Measurements from ENCODE around the gene FAM200C. TPM values are rescaled to one million over a fixed set of nuclear protein-coding genes. Genes with fewer than 3 reads are reported as not detected.

Gene FAM200C
- total RNA-seq, 1 experiment from 2014 or later: 2.0 TPM

DNA sequence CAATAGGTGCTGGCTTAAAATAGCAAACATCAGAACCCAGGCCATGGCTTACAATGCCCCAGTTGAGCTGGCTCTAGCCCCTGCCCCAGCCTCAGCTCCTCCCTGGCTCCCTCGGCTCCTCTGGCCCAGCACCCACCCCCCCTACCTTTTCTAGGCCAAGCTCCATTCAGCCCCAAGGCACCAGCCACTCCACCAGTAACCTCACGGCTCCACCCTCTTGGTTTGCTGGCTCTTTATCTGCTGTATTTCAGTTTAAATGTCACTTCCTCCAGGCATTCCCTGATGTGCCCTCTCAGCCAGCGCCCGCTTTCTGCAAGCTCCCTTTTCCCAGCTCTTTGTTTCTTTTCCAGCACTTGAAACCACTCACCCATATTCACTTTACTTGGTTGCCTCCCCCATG is 40.0 kb downstream of the FAM200C start:
- Histone ChIP-seq H3K4me1 (ENCODE audit: low read length) (no peaks in the 10 kb centered on the region), H4K20me1 (ENCODE audit: insufficient read depth, low read depth, low read length) (no peaks in the 10 kb centered on the region), H3K79me2 (ENCODE audit: low read length) (no peaks in the 10 kb centered on the region), H3K36me3 (ENCODE audit: insufficient read depth, low read length) (no peaks in the 10 kb centered on the region), H3K9me2 (replicated peaks; ENCODE audit: insufficient read depth, low read length) (no peaks in the 10 kb centered on the region), H2AFZ (ENCODE audit: low read length) (no peak overlapping the region), H3K27ac (ENCODE audit: low read length) (no peak overlapping the region), H3K9me3 (ENCODE audit: low read length) (no peaks in the 10 kb centered on the region), H3K9ac (ENCODE audit: low read length) (no peak overlapping the region), H3K4me2 (ENCODE audit: low read depth, low read length, poor library complexity, severe bottlenecking) (no peak overlapping the region), H3K4me3 (ENCODE audit: low read length) (no peak overlapping the region), H3K27me3 (ENCODE audit: low read length) (no peaks in the 10 kb centered on the region)
- no peak for DNase-seq

DNA sequence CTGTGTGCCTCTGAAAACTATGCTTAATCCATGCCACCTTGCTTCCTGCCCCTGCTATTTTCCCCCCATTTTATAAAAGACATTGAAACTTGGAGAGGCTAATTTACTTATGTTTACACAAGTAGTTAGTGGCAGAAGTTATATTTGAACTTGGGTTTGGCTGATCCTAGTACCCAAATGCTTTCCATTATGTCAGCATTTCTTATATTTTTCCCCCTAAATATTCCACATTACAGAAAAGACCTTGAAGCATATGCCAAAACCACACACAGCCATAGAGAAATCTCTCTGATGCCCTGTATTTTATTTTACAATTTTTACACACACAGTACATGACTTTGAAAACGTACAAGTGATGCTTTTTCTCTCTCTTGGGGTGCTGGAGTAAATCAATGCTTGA is 40.6 kb downstream of the FAM200C start:
- H3K4me2 ChIP-seq (ENCODE audit: low read depth, low read length, poor library complexity, severe bottlenecking): no peak overlapping the region
- DNase-seq: no peak
- no peaks in the 10 kb centered on the region for H4K20me1 ChIP-seq (ENCODE audit: insufficient read depth, low read depth, low read length)

DNA sequence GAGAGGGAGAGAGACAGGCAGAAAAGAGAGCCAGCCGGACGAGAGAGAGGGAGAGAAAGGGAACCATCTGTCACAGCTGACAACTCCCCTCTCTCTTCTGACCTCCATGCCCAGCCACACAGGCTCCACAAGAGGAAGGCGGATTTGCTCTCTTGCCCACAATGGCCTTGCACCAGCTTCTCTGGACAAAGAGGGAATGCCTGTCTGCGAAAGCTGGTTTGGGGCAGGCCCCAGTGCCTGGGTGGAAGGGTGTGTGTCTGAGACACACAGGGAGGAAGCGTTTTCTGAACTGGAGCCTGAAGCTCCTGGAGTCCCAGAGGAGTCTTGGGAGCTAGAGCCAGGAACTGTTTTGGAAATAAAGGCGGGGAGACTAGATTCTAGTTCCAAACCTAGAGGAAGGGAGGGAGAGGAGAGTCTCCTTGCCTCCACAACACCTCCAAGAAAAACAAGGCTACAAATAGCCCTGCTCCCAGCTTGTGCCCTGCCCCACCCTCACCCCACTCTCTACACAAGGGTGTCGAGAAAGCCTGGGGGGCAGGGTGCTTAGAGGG is 41.9 kb downstream of the FAM200C start:
- Histone ChIP-seq H3K27ac (ENCODE audit: low read length) (no peak overlapping the region), H3K4me3 (ENCODE audit: low read length) (no peak overlapping the region), H3K4me1 (ENCODE audit: low read length) (no peaks in the 10 kb centered on the region), H3K9ac (ENCODE audit: low read length) (no peak overlapping the region), H3K9me2 (replicated peaks; ENCODE audit: insufficient read depth, low read length) (no peaks in the 10 kb centered on the region), H2AFZ (ENCODE audit: low read length) (no peak overlapping the region), H3K4me2 (ENCODE audit: low read depth, low read length, poor library complexity, severe bottlenecking) (no peak overlapping the region), H3K36me3 (ENCODE audit: insufficient read depth, low read length) (no peaks in the 10 kb centered on the region), H3K9me3 (ENCODE audit: low read length) (no peaks in the 10 kb centered on the region), H3K79me2 (ENCODE audit: low read length) (no peaks in the 10 kb centered on the region), H4K20me1 (ENCODE audit: insufficient read depth, low read depth, low read length) (no peaks in the 10 kb centered on the region), H3K27me3 (ENCODE audit: low read length) (no peaks in the 10 kb centered on the region)
- DNase-seq: no peak

More for the DNA sequence above, 40.6 kb downstream of the FAM200C start:
- Histone ChIP-seq H3K9me3 (ENCODE audit: low read length) (no peaks in the 10 kb centered on the region), H3K9me2 (replicated peaks; ENCODE audit: insufficient read depth, low read length) (no peaks in the 10 kb centered on the region), H2AFZ (ENCODE audit: low read length) (no peak overlapping the region), H3K27me3 (ENCODE audit: low read length) (no peaks in the 10 kb centered on the region), H3K4me3 (ENCODE audit: low read length) (no peak overlapping the region), H3K4me1 (ENCODE audit: low read length) (no peaks in the 10 kb centered on the region), H3K9ac (ENCODE audit: low read length) (no peak overlapping the region), H3K36me3 (ENCODE audit: insufficient read depth, low read length) (no peaks in the 10 kb centered on the region), H3K27ac (ENCODE audit: low read length) (no peak overlapping the region), H3K79me2 (ENCODE audit: low read length) (no peaks in the 10 kb centered on the region)

DNA sequence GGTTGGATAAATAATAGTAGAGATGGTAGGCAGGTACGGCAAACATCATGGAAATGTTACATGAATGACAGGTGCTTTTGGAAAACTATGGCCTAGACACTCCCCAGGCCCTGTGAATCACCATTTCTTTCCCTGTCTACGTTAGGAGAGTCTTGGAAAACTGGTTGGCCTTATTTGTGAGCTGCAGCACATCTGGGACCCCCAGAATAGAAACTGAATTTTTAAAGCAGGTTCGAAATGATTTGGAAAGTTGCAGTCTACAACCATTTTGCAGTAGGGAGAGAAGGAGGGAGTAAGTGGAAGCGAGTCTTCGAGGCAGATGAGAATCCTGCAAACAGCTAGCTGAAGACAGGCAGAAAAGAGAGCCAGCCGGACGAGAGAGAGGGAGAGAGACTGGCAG is 42.5 kb downstream of the FAM200C start:
- Histone ChIP-seq H3K27ac (ENCODE audit: low read length) (no peak overlapping the region), H3K9ac (ENCODE audit: low read length) (no peak overlapping the region), H3K4me3 (ENCODE audit: low read length) (no peak overlapping the region), H3K79me2 (ENCODE audit: low read length) (no peaks in the 10 kb centered on the region), H2AFZ (ENCODE audit: low read length) (no peak overlapping the region), H3K4me2 (ENCODE audit: low read depth, low read length, poor library complexity, severe bottlenecking) (no peak overlapping the region), H3K9me2 (replicated peaks; ENCODE audit: insufficient read depth, low read length) (no peaks in the 10 kb centered on the region), H3K4me1 (ENCODE audit: low read length) (no peaks in the 10 kb centered on the region), H3K36me3 (ENCODE audit: insufficient read depth, low read length) (no peaks in the 10 kb centered on the region), H4K20me1 (ENCODE audit: insufficient read depth, low read depth, low read length) (no peaks in the 10 kb centered on the region), H3K9me3 (ENCODE audit: low read length) (no peaks in the 10 kb centered on the region), H3K27me3 (ENCODE audit: low read length) (no peaks in the 10 kb centered on the region)
- DNase-seq: no peak

DNA sequence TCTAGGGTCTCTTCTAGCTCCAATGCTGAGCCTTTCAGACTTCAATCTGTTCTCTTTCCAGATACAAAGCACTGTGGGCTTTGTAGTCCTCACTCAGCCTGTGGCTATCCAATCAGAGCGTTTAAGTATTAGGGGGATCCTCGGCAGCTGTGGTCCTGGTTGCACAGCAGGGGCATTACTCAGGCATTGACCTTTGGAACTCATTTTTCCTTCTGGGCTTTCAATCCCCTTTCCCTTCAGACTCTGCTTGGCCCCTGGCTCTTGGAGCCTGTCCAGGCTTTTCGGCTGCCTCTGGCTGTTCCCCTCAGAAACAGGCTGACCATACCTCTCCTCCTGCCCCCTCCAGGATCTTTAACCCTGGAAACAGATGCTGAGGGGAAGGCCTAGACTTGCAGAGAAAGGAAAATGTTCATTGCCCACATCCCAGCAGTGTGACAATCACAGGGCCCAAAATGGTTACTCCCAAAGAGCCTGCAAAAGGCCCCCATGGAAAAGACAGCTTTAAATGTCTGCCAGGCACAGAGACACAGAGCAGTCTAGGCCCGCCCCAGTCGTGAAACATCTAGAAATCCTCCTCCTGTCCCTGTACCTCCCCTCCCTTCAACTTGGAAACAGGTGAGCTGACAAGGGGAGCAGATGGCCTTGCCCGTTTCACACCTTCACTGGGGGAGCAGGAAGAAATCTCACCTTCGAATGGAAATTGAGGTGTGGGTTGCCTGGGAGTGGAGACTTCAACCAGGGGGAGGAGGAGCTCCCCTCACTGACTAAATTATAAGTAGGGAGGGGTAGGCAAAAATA is 43.1 kb downstream of the FAM200C start:
- Histone ChIP-seq H3K4me1 (ENCODE audit: low read length) (no peaks in the 10 kb centered on the region), H3K4me3 (ENCODE audit: low read length) (no peak overlapping the region), H3K27me3 (ENCODE audit: low read length) (no peaks in the 10 kb centered on the region), H2AFZ (ENCODE audit: low read length) (no peak overlapping the region), H3K79me2 (ENCODE audit: low read length) (no peaks in the 10 kb centered on the region), H3K9me2 (replicated peaks; ENCODE audit: insufficient read depth, low read length) (no peaks in the 10 kb centered on the region), H3K9ac (ENCODE audit: low read length) (no peak overlapping the region), H3K36me3 (ENCODE audit: insufficient read depth, low read length) (no peaks in the 10 kb centered on the region), H3K9me3 (ENCODE audit: low read length) (no peaks in the 10 kb centered on the region), H4K20me1 (ENCODE audit: insufficient read depth, low read depth, low read length) (no peaks in the 10 kb centered on the region), H3K4me2 (ENCODE audit: low read depth, low read length, poor library complexity, severe bottlenecking) (no peak overlapping the region), H3K27ac (ENCODE audit: low read length) (no peak overlapping the region)
- no peak for DNase-seq

DNA sequence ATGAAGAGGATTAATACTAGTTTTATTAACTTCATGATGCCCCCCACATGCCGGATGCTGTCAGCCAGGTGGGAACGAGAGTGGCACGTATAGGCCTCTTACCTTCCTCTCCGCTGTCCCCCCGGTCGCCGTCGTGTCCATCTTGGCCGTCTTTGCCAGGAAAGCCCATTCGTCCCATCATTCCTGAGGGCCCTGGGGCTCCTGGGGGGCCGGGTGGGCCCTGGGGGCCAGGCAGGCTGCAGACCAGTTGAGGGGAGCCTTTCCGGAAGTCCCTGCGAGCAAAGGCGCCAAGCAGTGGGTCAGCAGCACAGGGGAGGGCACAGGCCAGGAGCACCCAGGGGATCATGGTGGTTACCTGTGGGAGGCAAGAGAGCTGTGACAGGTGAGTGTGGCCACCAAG is 45.2 kb downstream of the FAM200C start:
- no peak for DNase-seq
- H3K27ac ChIP-seq (ENCODE audit: low read length): no peak overlapping the region
- no peaks in the 10 kb centered on the region for H3K4me1 ChIP-seq (ENCODE audit: low read length)
- no peaks in the 10 kb centered on the region for H3K9me2 ChIP-seq (replicated peaks; ENCODE audit: insufficient read depth, low read length)
- no peaks in the 10 kb centered on the region for H3K79me2 ChIP-seq (ENCODE audit: low read length)
- H3K9ac ChIP-seq (ENCODE audit: low read length): no peak overlapping the region
- H2AFZ ChIP-seq (ENCODE audit: low read length): no peak overlapping the region
- H3K36me3 ChIP-seq (ENCODE audit: insufficient read depth, low read length): no peaks in the 10 kb centered on the region
- H4K20me1 ChIP-seq (ENCODE audit: insufficient read depth, low read depth, low read length): no peaks in the 10 kb centered on the region
- no peak overlapping the region for H3K4me3 ChIP-seq (ENCODE audit: low read length)
- H3K27me3 ChIP-seq (ENCODE audit: low read length): no peaks in the 10 kb centered on the region
- H3K9me3 ChIP-seq (ENCODE audit: low read length): no peaks in the 10 kb centered on the region
- H3K4me2 ChIP-seq (ENCODE audit: low read depth, low read length, poor library complexity, severe bottlenecking): no peak overlapping the region

DNA sequence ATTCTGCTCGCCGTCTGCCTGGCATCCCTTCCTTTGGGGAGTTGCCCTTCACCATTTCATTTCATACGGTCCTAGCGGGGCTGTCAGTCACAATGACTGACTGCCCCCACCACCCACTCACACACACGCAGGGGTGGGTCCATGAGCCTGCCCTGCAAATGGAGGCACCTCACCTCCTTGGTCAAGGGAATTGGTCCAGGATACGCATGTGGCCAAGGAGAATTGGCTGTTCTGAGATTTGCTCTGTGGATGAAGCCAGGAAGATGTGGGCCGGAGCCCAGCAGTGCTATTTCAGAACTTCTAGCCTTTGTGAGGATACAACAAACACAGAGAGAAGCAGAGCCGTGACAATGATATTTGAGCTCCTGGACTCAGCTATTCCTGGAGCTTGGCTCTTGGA is 46.5 kb downstream of the FAM200C start:
- H3K9me2 ChIP-seq (replicated peaks; ENCODE audit: insufficient read depth, low read length): no peaks in the 10 kb centered on the region
- H4K20me1 ChIP-seq (ENCODE audit: insufficient read depth, low read depth, low read length): no peaks in the 10 kb centered on the region
- H2AFZ ChIP-seq (ENCODE audit: low read length): no peak overlapping the region
- H3K9ac ChIP-seq (ENCODE audit: low read length): no peak overlapping the region
- H3K36me3 ChIP-seq (ENCODE audit: insufficient read depth, low read length): no peaks in the 10 kb centered on the region
- H3K4me2 ChIP-seq (ENCODE audit: low read depth, low read length, poor library complexity, severe bottlenecking): no peak overlapping the region
- H3K79me2 ChIP-seq (ENCODE audit: low read length): no peaks in the 10 kb centered on the region
- H3K27ac ChIP-seq (ENCODE audit: low read length): no peak overlapping the region
- no peak overlapping the region for H3K4me3 ChIP-seq (ENCODE audit: low read length)
- H3K4me1 ChIP-seq (ENCODE audit: low read length): no peaks in the 10 kb centered on the region
- no peaks in the 10 kb centered on the region for H3K27me3 ChIP-seq (ENCODE audit: low read length)
- no peak for DNase-seq
- H3K9me3 ChIP-seq (ENCODE audit: low read length): no peaks in the 10 kb centered on the region

DNA sequence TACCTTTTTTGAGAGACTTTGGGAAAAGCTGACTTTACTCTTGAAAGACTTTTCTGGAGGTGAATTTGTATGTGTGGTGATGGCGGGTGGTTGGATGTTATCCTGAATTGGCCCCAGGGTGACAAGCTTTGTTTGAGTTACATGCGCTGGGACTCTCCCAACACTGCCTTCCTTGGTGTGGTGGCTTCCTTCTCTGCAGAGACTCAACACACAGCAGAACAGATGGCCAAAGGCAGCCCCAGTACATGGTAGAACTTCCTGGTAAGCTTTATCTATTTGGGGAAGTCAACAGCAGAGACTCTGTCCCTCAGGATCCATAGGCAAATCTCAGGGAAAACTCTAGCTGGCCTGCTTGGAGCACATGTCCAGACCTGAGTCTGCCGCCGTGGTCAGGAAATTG is 47.5 kb downstream of the FAM200C start:
- H3K9me3 ChIP-seq (ENCODE audit: low read length): no peaks in the 10 kb centered on the region
- H3K4me1 ChIP-seq (ENCODE audit: low read length): no peaks in the 10 kb centered on the region
- H3K36me3 ChIP-seq (ENCODE audit: insufficient read depth, low read length): no peaks in the 10 kb centered on the region
- no peaks in the 10 kb centered on the region for H3K9me2 ChIP-seq (replicated peaks; ENCODE audit: insufficient read depth, low read length)
- no peak overlapping the region for H3K4me3 ChIP-seq (ENCODE audit: low read length)
- H2AFZ ChIP-seq (ENCODE audit: low read length): no peak overlapping the region
- no peak overlapping the region for H3K9ac ChIP-seq (ENCODE audit: low read length)
- no peak for DNase-seq
- no peaks in the 10 kb centered on the region for H3K27me3 ChIP-seq (ENCODE audit: low read length)
- H3K27ac ChIP-seq (ENCODE audit: low read length): no peak overlapping the region
- no peak overlapping the region for H3K4me2 ChIP-seq (ENCODE audit: low read depth, low read length, poor library complexity, severe bottlenecking)
- H4K20me1 ChIP-seq (ENCODE audit: insufficient read depth, low read depth, low read length): no peaks in the 10 kb centered on the region
- no peaks in the 10 kb centered on the region for H3K79me2 ChIP-seq (ENCODE audit: low read length)

Measured in Karpas-422 (cell line).